GM23248 (cell line): ENCODE results near the gene GALNS. TPM values are rescaled to one million over a fixed set of nuclear protein-coding genes. Genes with fewer than 3 reads are reported as not detected.

ENCODE experiments used
- DNase-seq: peaks from one replicate; pipeline ENCODE4 v3.0.0-alpha.2; 2015
- H2AFZ ChIP-seq: fragments of 200-600 bp; sonication (generic); 2 replicates; pipeline ENCODE4 v1.6.1; 2016; ENCODE audit warnings: antibody characterized with exemption
- H3F3A ChIP-seq: fragments of 200-600 bp; sonication (generic); 2 replicates; pipeline ENCODE4 v1.6.1; 2016; ENCODE audit warnings: mild to moderate bottlenecking, antibody characterized with exemption, mixed run types; ENCODE audit not compliant: insufficient read depth
- H3K27ac ChIP-seq: fragments of 200-600 bp; sonication (generic); 2 replicates; pipeline ENCODE4 v1.5.1; 2016; ENCODE audit warnings: mild to moderate bottlenecking
- H3K27me3 ChIP-seq: fragments of 200-600 bp; sonication (generic); replicated peaks from 2 replicates; pipeline ENCODE4 v1.6.1; 2016; ENCODE audit warnings: mild to moderate bottlenecking; ENCODE audit not compliant: insufficient read depth
- H3K36me3 ChIP-seq: fragments of 200-600 bp; sonication (generic); 2 replicates; pipeline ENCODE4 v1.6.1; 2016; ENCODE audit warnings: low read depth, mild to moderate bottlenecking
- H3K4me1 ChIP-seq: fragments of 200-600 bp; sonication (generic); 2 replicates; pipeline ENCODE4 v1.6.1; 2016; ENCODE audit warnings: mild to moderate bottlenecking; ENCODE audit not compliant: insufficient read depth
- H3K4me2 ChIP-seq: fragments of 200-600 bp; sonication (generic); one replicate; pipeline ENCODE4 v1.6.1; 2016; ENCODE audit warnings: mild to moderate bottlenecking; ENCODE audit not compliant: unreplicated experiment
- H3K4me3 ChIP-seq: fragments of 200-600 bp; sonication (generic); 2 replicates; pipeline ENCODE4 v1.5.1; 2016; ENCODE audit warnings: mild to moderate bottlenecking
- H3K79me2 ChIP-seq: fragments of 200-600 bp; sonication (generic); 2 replicates; pipeline ENCODE4 v1.6.1; 2016; ENCODE audit warnings: mild to moderate bottlenecking; ENCODE audit not compliant: insufficient read depth
- H3K9ac ChIP-seq: fragments of 200-600 bp; sonication (generic); 2 replicates; pipeline ENCODE4 v1.6.1; 2016; ENCODE audit warnings: mild to moderate bottlenecking
- H3K9me2 ChIP-seq: fragments of 200-600 bp; sonication (generic); 2 replicates; pipeline ENCODE4 v1.6.1; 2016; ENCODE audit warnings: mixed run types, mild to moderate bottlenecking, moderate library complexity; ENCODE audit not compliant: insufficient read depth
- H3K9me3 ChIP-seq: fragments of 200-600 bp; sonication (generic); one replicate; pipeline ENCODE4 v1.6.1; 2017; ENCODE audit warnings: low read depth
- H4K20me1 ChIP-seq: fragments of 200-600 bp; sonication (generic); 2 replicates; pipeline ENCODE4 v1.6.0; 2016; ENCODE audit not compliant: insufficient read depth
- EZH2 ChIP-seq: fragments of 200-600 bp; sonication (generic); IDR thresholded peaks from 2 replicates; pipeline ENCODE4 v1.6.1; 2018; ENCODE audit warnings: antibody characterized with exemption, mild to moderate bottlenecking; ENCODE audit not compliant: insufficient read depth, poor library complexity, severe bottlenecking
- EZH2phosphoT487 ChIP-seq: fragments of 200-600 bp; sonication (generic); IDR thresholded peaks from 2 replicates; pipeline ENCODE4 v1.6.1; 2018; ENCODE audit warnings: antibody characterized with exemption, moderate library complexity, mild to moderate bottlenecking, low read depth; ENCODE audit not compliant: insufficient read depth
- WGBS, 2 experiments: methylation state at CpG; one replicate each; pipeline ENCODE4 v1.1.6; 2015 to 2017; ENCODE audit warnings: low lambda C conversion rate in 2 of 2, low coverage in 1 of 2; ENCODE audit errors: missing lambda C conversion rate in 2 of 2; 5-methylcytosine and 5-hydroxymethylcytosine counted together
- in situ Hi-C: fragments of 300-500 bp; cut with MboI; formaldehyde crosslinking; loops from 2 replicates; pipeline ENCODE4 v1.15.0; 2020
- polyA plus RNA-seq: library from polyadenylated mRNA; unstranded; fragments of >200 nt; fragmentation: Nextera tagmentation; extraction: Ambion mirVana; gene quantifications from 2 replicates; pipeline ENCODE4 v1.2.1, GENCODE V29; 2016
- total RNA-seq: library from RNA; depleted of rRNA; stranded (reverse); fragments of >200 nt; shearing (Covaris generic); gene quantifications from 2 replicates; pipeline ENCODE4 v1.2.3, GENCODE V29; 2014

Gene GALNS
- total and polyA plus RNA-seq, 2 experiments from 2014 or later, result 24.0 to 39.0 TPM

DNA sequence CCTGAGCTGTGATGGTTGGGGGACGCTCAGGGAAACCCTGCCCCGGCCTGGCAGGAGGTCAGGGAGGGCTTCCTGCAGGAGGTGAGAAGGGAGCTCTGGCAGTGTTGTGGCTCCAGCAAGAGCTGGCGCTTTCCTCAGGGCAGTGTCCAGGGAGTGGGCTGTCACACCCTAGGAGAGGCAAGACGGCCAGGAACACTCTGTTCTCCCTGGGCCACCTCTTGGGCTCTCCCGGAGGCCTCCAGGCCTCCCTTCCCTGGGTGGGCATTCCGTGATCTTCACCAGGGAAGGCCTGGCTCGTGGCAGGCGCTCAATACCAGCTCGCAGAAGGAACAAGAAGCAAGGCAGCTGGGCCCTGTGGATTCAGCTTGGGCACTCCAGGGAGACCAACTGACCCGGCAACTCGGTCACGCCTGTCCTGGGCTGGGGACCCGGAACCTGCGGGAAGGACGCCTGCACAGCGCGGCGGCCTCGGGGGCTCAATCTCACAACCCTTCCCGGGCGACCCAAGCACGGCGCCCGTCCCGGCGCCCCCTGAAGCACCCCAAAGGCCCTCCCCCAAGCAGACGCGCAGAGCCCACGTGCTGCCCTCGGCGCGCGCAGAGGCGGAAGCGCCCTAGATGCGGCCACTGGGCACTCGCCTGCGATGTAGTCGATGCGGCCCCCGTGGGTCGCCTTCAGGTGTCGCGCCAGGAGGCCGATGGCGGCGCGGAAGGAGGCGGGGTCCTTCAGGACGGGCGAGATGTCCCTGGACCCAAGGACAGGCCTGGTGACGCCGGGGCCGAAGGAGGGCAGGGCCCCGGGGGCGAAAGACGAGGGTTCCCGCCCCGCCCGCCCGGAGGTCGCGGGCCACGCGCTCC is 45.6 kb downstream of the GALNS start:
- H4K20me1 ChIP-seq, result no peaks in the 10 kb centered on the region
- in situ Hi-C loops, result no loop called here

DNA sequence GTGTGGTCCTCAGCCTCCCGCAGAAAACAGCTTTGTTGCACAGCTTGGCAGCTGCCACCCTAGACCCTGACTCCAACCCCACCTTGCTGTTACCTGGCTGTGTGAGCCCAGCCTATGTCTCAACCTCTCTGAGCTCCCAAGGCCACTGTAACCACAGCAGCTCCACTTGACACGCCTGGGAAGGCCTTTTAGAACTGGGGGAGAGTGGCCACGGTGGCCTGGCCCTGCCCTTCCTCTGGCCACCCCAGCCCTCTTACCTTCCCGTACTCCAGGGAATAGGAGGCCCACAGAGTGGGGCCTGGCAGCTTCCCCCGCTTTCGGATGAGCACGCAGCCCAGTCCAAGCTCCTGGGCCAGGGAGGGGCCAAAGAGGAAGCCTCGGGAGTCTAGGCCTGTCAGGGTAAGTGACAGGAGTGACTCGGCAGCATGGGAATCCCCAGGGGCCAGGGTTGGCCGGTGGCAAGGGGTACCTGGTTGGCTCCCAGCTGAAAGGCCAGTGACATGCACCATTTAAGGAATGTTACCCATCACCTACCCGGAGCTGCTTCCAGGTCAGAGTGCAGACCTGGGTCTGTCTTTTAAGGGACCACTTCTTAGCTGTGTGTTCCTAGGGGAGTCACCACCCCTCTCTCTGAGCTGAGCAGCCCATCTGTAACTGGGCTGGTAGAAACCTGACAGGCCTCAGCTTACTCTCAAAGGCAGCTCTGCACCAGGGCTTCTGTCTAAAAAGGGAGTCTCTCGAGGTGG is 46.4 kb downstream of the GALNS start:
- 17 to 18% methylated on average over 12 of the region's 12 CpGs for WGBS, 2 experiments
- in situ Hi-C loops, result no loop called here
- no peaks in the 10 kb centered on the region for H3K36me3 ChIP-seq

More for the DNA sequence above, 45.6 kb downstream of the GALNS start:
- 1% methylated on average over 49 to 64 of the region's 65 CpGs for WGBS, 2 experiments
- H3K36me3 ChIP-seq, result no peaks in the 10 kb centered on the region
- H3K9ac ChIP-seq, result peak overlapping the region; percentile 89
- H3K27ac ChIP-seq, result peak overlapping the region; percentile 83
- peak overlapping the region; percentile 35 for H2AFZ ChIP-seq
- H3K4me3 ChIP-seq, result peak overlapping the region; percentile 79
- no peaks in the 10 kb centered on the region for H3K9me3 ChIP-seq
- no peaks in the 10 kb centered on the region for H3K9me2 ChIP-seq
- peaks cover 17% of the 10 kb centered on the region for H3K79me2 ChIP-seq
- TF ChIP-seq EZH2 (no peak), EZH2phosphoT487 (no peak)
- H3K27me3 ChIP-seq, result no peaks in the 10 kb centered on the region
- DNase-seq, result peak; percentile 89
- peaks cover 13% of the 10 kb centered on the region for H3K4me1 ChIP-seq
- H3K4me2 ChIP-seq, result peak overlapping the region; percentile 82
- H3F3A ChIP-seq, result no peaks in the 10 kb centered on the region; the same call in 1 of the 2 replicates

DNA sequence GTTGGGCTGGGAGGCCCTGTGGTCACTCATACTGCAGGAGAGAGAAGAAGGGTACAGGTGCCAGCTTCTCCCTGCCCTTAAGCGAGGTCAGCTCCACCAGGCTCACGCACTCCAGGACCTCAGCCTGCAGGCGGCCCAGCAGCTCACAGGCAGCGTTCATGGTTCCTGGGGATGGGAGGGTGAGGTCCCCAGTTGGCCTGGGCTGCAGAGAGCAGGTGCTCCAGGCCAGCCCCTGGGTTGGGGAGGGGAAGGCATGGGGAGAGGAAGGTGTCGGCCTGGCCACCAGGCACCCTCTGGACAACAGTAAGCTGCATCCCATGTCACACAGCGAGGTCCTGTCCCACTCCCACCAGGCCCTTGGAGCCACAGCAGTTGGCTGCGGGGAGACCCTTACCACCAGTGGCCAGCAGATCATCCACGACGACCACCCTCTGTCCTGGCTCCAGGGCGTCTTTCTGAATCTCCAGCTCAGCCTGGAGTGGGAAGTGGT is 47.0 kb downstream of the GALNS start:
- in situ Hi-C loops, result no loop called here
- no peaks in the 10 kb centered on the region for H4K20me1 ChIP-seq
- peaks cover 13% of the 10 kb centered on the region for H3K4me1 ChIP-seq
- H2AFZ ChIP-seq, result no peak overlapping the region
- peak overlapping the region; percentile 82 for H3K4me2 ChIP-seq
- peaks cover 23% of the 10 kb centered on the region for H3K79me2 ChIP-seq
- 0 out of 2 replicates have a peak overlapping the region, but pooled peaks have one; percentile 83 for H3K27ac ChIP-seq
- no peaks in the 10 kb centered on the region for H3K36me3 ChIP-seq
- H3K9me2 ChIP-seq, result no peaks in the 10 kb centered on the region
- TF ChIP-seq EZH2phosphoT487 (no peak), EZH2 (no peak)
- no peaks in the 10 kb centered on the region; the same call in 1 of the 2 replicates for H3F3A ChIP-seq
- WGBS, 2 experiments, result 76 to 77% methylated on average over 8 to 9 of the region's 10 CpGs
- H3K9me3 ChIP-seq, result no peaks in the 10 kb centered on the region
- peak overlapping the region; percentile 79 for H3K4me3 ChIP-seq
- DNase-seq, result no peak
- peak overlapping the region; percentile 89 for H3K9ac ChIP-seq
- H3K27me3 ChIP-seq, result no peaks in the 10 kb centered on the region

More for the DNA sequence above, 46.4 kb downstream of the GALNS start:
- H3K79me2 ChIP-seq, result peaks cover 17% of the 10 kb centered on the region
- H3K4me3 ChIP-seq, result peak overlapping the region; percentile 79
- TF ChIP-seq EZH2 (no peak), EZH2phosphoT487 (no peak)
- H3F3A ChIP-seq, result no peaks in the 10 kb centered on the region; the same call in 1 of the 2 replicates
- no peaks in the 10 kb centered on the region for H3K9me3 ChIP-seq
- H3K4me1 ChIP-seq, result peaks cover 13% of the 10 kb centered on the region
- H2AFZ ChIP-seq, result no peak overlapping the region
- H3K27me3 ChIP-seq, result no peaks in the 10 kb centered on the region
- H4K20me1 ChIP-seq, result no peaks in the 10 kb centered on the region
- peak overlapping the region; percentile 83 for H3K27ac ChIP-seq
- peak overlapping the region; percentile 89 for H3K9ac ChIP-seq
- peak; percentile 45 for DNase-seq
- H3K4me2 ChIP-seq, result peak overlapping the region; percentile 82
- H3K9me2 ChIP-seq, result no peaks in the 10 kb centered on the region

DNA sequence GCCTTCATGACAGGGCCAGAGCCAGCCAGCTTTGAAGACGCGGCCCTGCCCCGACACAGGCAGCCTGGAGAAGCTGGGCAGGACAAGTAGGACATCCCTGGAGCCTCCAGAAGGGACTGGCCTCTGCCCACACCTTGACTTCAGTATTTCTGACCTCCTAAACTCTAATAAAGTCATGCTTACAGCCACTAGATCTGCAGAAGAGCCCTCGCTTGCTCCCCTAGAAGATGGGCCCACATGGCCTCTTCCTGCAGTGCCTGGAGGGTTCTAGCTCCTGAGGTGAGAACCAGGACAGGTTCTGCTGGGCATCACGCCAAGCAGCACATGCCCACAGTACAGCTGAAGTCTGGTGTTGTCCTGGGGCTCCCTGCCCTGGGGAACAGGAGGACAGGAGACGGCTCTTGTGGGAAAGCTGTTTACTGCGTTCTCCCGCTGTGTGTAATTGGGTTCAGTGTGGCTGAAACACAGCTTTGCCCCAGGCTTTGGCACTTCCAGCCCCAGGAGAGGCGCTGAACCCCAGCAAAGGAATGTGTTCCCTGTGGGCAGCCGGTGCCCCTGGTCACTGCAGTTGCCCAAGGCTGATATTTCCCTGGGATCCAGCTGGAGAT is 47.6 kb downstream of the GALNS start:
- 88 to 89% methylated on average over 10 of the region's 10 CpGs for WGBS, 2 experiments
- Histone ChIP-seq H3K79me2 (peaks cover 28% of the 10 kb centered on the region), H3K9ac (no peak overlapping the region), H3K4me3 (no peak overlapping the region), H3K27ac (no peak overlapping the region), H4K20me1 (no peaks in the 10 kb centered on the region), H3K27me3 (no peaks in the 10 kb centered on the region), H3K4me1 (peaks cover 17% of the 10 kb centered on the region), H3K9me3 (no peaks in the 10 kb centered on the region), H3K4me2 (no peak overlapping the region), H3K36me3 (no peaks in the 10 kb centered on the region), H2AFZ (no peak overlapping the region), H3K9me2 (no peaks in the 10 kb centered on the region), H3F3A (no peaks in the 10 kb centered on the region; the same call in 1 of the 2 replicates)
- DNase-seq, result no peak
- in situ Hi-C loops, result no loop called here
- TF ChIP-seq EZH2phosphoT487 (no peak), EZH2 (no peak)
